Choroid plexus epithelial cell (primary cell): ENCODE results near the gene TNNC2.
A peak's percentile ranks its signal among the peaks of the same experiment; 100 is the strongest.

Source experiments
- DNase-seq: peaks from one replicate; pipeline ENCODE4 v3.0.0-alpha.2; 2010; ENCODE audit warnings: low read depth
- H3K4me3 ChIP-seq: 2 replicates; pipeline ENCODE4 v1.5.1; 2011; ENCODE audit warnings: low read depth, mild to moderate bottlenecking, control low read depth, low read length, moderate library complexity
- CTCF ChIP-seq: conservative IDR thresholded peaks from 2 replicates; pipeline ENCODE4 v1.5.1; 2011; ENCODE audit warnings: low read depth, mild to moderate bottlenecking, control low read depth, inconsistent platforms, low read length, moderate library complexity

The TNNC2 gene

GRCh38 chr20:45836841-45837240, 9.7 kb upstream of the TNNC2 start:
- TF ChIP-seq CTCF, result no peak
- H3K4me3 ChIP-seq, result no peak overlapping the region
- no peak for DNase-seq

- no peak for TF ChIP-seq CTCF
- no peak overlapping the region for H3K4me3 ChIP-seq
- no peak for DNase-seq
These were observed 8.7 kb upstream of the TNNC2 start for GRCh38 chr20:45835825-45836224.

- DNase-seq, result no peak
- TF ChIP-seq CTCF, result no peak
- no peak overlapping the region for H3K4me3 ChIP-seq
These were observed 8.2 kb upstream of the TNNC2 start for GRCh38 chr20:45835329-45835765.

GRCh38 chr20:45834797-45835161, 7.7 kb upstream of the TNNC2 start:
- TF ChIP-seq CTCF, result no peak
- peak overlapping the region; percentile 73 for H3K4me3 ChIP-seq
- no peak for DNase-seq

GRCh38 chr20:45833883-45834796, 7.0 kb upstream of the TNNC2 start:
- peak overlapping the region; percentile 73 for H3K4me3 ChIP-seq
- no peak for TF ChIP-seq CTCF
- DNase-seq, result peak; percentile 60

- H3K4me3 ChIP-seq, result peak within 1 kb of the TSS; percentile 73
- DNase-seq, result peak; percentile 87
- TF ChIP-seq CTCF, result no peak
These were observed 6.1 kb upstream of the TNNC2 start, which contains the start of gene SNX21 for GRCh38 chr20:45833030-45833882. SNX21 (plus strand) TSS chr20:45833799; CDS start chr20:45833920, 121 bp downstream.
